K562 (cell line): ENCODE measurements around the gene FAM53B. TPM values are rescaled to one million over a fixed set of nuclear protein-coding genes. Genes with fewer than 3 reads are reported as not detected.

ENCODE experiments used
- ATAC-seq: fragments of 200-7000 bp; cut with Tn5 transposase; 3 replicates; pipeline ENCODE4 v1.9.1; 2020; ENCODE audit warnings: moderate library complexity
- BruUV-seq: library from RNA; stranded (reverse); fragments of 400-500 nt; replicated peaks from 2 replicates; lab custom pipeline; 2021; lab: Mats Ljungman, UMichigan
- CTCF ChIA-PET: fragments of 300-600 bp; formaldehyde crosslinking; extraction: SDS; loops from one replicate; lab custom pipeline; 2021; ENCODE audit warnings: low intra/inter-chr PET ratio; lab: Yijun Ruan, JAX
- POLR2A ChIA-PET: fragments of 300-600, 350-650 bp; sonication (Branson Sonifier 250); formaldehyde crosslinking; extraction: SDS; loops from one replicate; lab custom pipeline; 2021; ENCODE audit warnings: antibody characterized with exemption, inconsistent platforms; lab: Yijun Ruan, JAX
- DNase-seq, 4 experiments: peaks; one replicate each; pipeline versions ENCODE4 v3.0.0 to v3.0.0-alpha.2; 2011 to 2018; ENCODE audit warnings: low spot score in 3 of 4, mixed read lengths in 3 of 4; ENCODE audit errors: extremely low read depth in 1 of 4
- FAIRE-seq: peaks from 2 replicates; lab custom pipeline; 2011; peaks lifted over from hg19 to GRCh38; lab: Jason Lieb, UNC
- H2AFZ ChIP-seq: 2 replicates; pipeline ENCODE4 v1.6.0; 2011; ENCODE audit warnings: low read depth, low read length, control low read depth, inconsistent platforms
- H3K27ac ChIP-seq: fragments of 200-600 bp; 3 replicates; pipeline ENCODE4 v1.8.0; 2011; ENCODE audit warnings: low read depth, mild to moderate bottlenecking, control low read depth, inconsistent platforms, low read length, moderate library complexity, mixed read lengths; ENCODE audit errors: extremely low read depth
- H3K27me3 ChIP-seq, 2 experiments: fragments of 300-600 bp in 1 of 2; 2 replicates in 1 of 2; 3 replicates in 1 of 2; pipeline versions ENCODE4 v1.6.0 to v1.8.0; 2011; ENCODE audit warnings: inconsistent platforms in 2 of 2, low read length in 2 of 2, mild to moderate bottlenecking in 1 of 2, mixed read lengths in 1 of 2, moderate library complexity in 1 of 2; ENCODE audit not compliant: control insufficient read depth in 2 of 2, insufficient read depth in 2 of 2
- H3K36me3 ChIP-seq: fragments of 300-600 bp; 3 replicates; pipeline ENCODE4 v1.8.0; 2011; ENCODE audit warnings: mild to moderate bottlenecking, low read length, inconsistent platforms; ENCODE audit not compliant: control insufficient read depth, insufficient read depth
- H3K4me1 ChIP-seq, 2 experiments: fragments of 200-600 bp in 1 of 2; replicated peaks in 1 of 2; 2 replicates in 1 of 2; 3 replicates in 1 of 2; pipeline versions ENCODE4 v1.5.1 to v1.8.0; 2011; ENCODE audit warnings: inconsistent platforms in 2 of 2, low read length in 2 of 2, mild to moderate bottlenecking in 1 of 2, mixed read lengths in 1 of 2, moderate library complexity in 1 of 2; ENCODE audit not compliant: control insufficient read depth in 2 of 2, insufficient read depth in 2 of 2
- H3K4me2 ChIP-seq: 2 replicates; pipeline ENCODE4 v1.6.1; 2011; ENCODE audit warnings: low read length, control low read depth, inconsistent platforms, mixed read lengths; ENCODE audit not compliant: insufficient read depth
- H3K4me3 ChIP-seq: fragments of 200-600 bp; sonication (generic), shearing (Covaris generic); 2 replicates; pipeline ENCODE4 v1.5.1; 2016; ENCODE audit warnings: control low read depth, inconsistent platforms
- H3K79me2 ChIP-seq: fragments of 200-600 bp; 3 replicates; pipeline ENCODE4 v1.8.0; 2011; ENCODE audit warnings: low read length, inconsistent platforms; ENCODE audit not compliant: control insufficient read depth, insufficient read depth
- H3K9ac ChIP-seq, 2 experiments: 2 replicates each; pipeline versions ENCODE4 v1.6.0 to v1.6.1; 2011; ENCODE audit warnings: low read depth in 2 of 2, low read length in 2 of 2, control low read depth in 1 of 2, inconsistent platforms in 1 of 2, mild to moderate bottlenecking in 1 of 2, mixed read lengths in 1 of 2; ENCODE audit not compliant: insufficient read depth in 1 of 2
- H3K9me1 ChIP-seq: one replicate; pipeline ENCODE4 v1.6.0; 2011; ENCODE audit warnings: inconsistent platforms, mild to moderate bottlenecking, low read length, moderate library complexity; ENCODE audit not compliant: control insufficient read depth, insufficient read depth
- H3K9me3 ChIP-seq: replicated peaks from 2 replicates; pipeline ENCODE4 v1.5.1; 2011; ENCODE audit warnings: low read depth, low read length, inconsistent platforms; ENCODE audit not compliant: control insufficient read depth, insufficient read depth
- H4K20me1 ChIP-seq: replicated peaks from 2 replicates; pipeline ENCODE4 v1.6.1; 2011; ENCODE audit warnings: low read length, inconsistent platforms, mixed read lengths; ENCODE audit not compliant: control insufficient read depth, insufficient read depth
- BRF1 ChIP-seq: IDR thresholded peaks from 3 replicates; pipeline ENCODE4 v1.6.1; 2011; ENCODE audit warnings: borderline replicate concordance, mild to moderate bottlenecking; ENCODE audit not compliant: insufficient read length; ENCODE audit errors: extremely low read depth
- EGR1 ChIP-seq: fragments of 450-650 bp; conservative IDR thresholded peaks from 2 replicates; pipeline ENCODE4 v1.6.1; 2017; ENCODE audit warnings: mild to moderate bottlenecking
- KDM1A ChIP-seq, 2 experiments: fragments of 450-650 bp; IDR thresholded peaks; 2 replicates each; pipeline ENCODE4 v1.6.1; 2016; ENCODE audit warnings: mild to moderate bottlenecking in 2 of 2
- MNT ChIP-seq, 2 experiments: fragments of 450-650 bp; conservative IDR thresholded peaks; 2 replicates each; pipeline ENCODE4 v1.6.1; 2017; ENCODE audit warnings: mild to moderate bottlenecking in 2 of 2, moderate library complexity in 2 of 2
- SIX5 ChIP-seq, 2 experiments: IDR thresholded peaks; 2 replicates each; pipeline ENCODE4 v1.6.1; 2011; ENCODE audit warnings: low read length in 2 of 2, borderline replicate concordance in 1 of 2, low read depth in 1 of 2, mild to moderate bottlenecking in 1 of 2, moderate library complexity in 1 of 2; ENCODE audit not compliant: insufficient read depth in 1 of 2
- ZNF431 ChIP-seq: sonication (generic); formaldehyde crosslinking; IDR thresholded peaks from 2 replicates; pipeline ENCODE4 v1.8.0; 2022; ENCODE audit warnings: mild to moderate bottlenecking, missing genetic modification reagents
- WGBS: fragments of 100-300 bp; shearing (Covaris generic); methylation state at CpG from one replicate; pipeline ENCODE4 v1.1.6; 2016; ENCODE audit warnings: low coverage, mixed read lengths; ENCODE audit not compliant: insufficient coverage; ENCODE audit errors: missing lambda C conversion rate; 5-methylcytosine and 5-hydroxymethylcytosine counted together
- in situ Hi-C: fragments of 300-500 bp; cut with MboI; formaldehyde crosslinking; loops from 4 replicates; pipeline ENCODE4 v1.15.0; 2018; ENCODE audit warnings: inconsistent platforms, mixed read lengths
- intact Hi-C: fragments of 100-400 bp; cut with micrococcal nuclease; formaldehyde crosslinking; loops from 2 replicates; pipeline ENCODE4 v1.14.2; 2022
- polyA plus RNA-seq, 8 experiments: library from polyadenylated mRNA; depleted of rRNA in 4 of 8; stranded (reverse) in 5 of 8; unstranded in 3 of 8; fragments of >200 nt; fragmentation: Nextera tagmentation in 2 of 8; fragmentation: Illumina TruSeq in 1 of 8; extraction: Ambion mirVana in 2 of 8; extraction: Trizol in 1 of 8; gene quantifications; 2 replicates each; pipeline versions ENCODE4 v1.2.1 to v1.2.3, GENCODE V29; 2011 to 2014; ENCODE audit warnings: inconsistent platforms in 1 of 8, missing spikeins in 1 of 8
- total RNA-seq, 7 experiments: library from RNA; depleted of rRNA in 6 of 7; stranded (reverse); fragments of >200 nt in 6 of 7; fragmentation: Illumina TruSeq in 2 of 7; extraction: Trizol in 2 of 7; gene quantifications; 2 replicates each; pipeline versions ENCODE4 v1.2.1 to v1.2.3, GENCODE V29; 2011 to 2021; ENCODE audit warnings: low replicate concordance in 1 of 7

FAM53B gene
- total and polyA plus RNA-seq, 9 of the 15 experiments (the other 6 are each of a cell fraction or from before 2014, with no cell fraction given): 0.03 to 16.5 (median 5.0) TPM

GRCh38 chr10:124657806-124658205, 86.4 kb downstream of the FAM53B start:
- H3K9me3 ChIP-seq: no peaks in the 10 kb centered on the region
- ChIA-PET CTCF (no interaction called here), POLR2A (interaction anchor here (0.6 to 0.7 kb wide), 2 partner anchors 10 to 11 kb away, joined by 3 read pairs; no protein-coding TSS in a partner anchor)
- in situ Hi-C loops: no loop called here
- H3K36me3 ChIP-seq: peaks cover 5% of the 10 kb centered on the region; the same call in 1 of the 3 replicates
- no peak overlapping the region for H3K4me3 ChIP-seq
- H3K27me3 ChIP-seq: no peaks in the 10 kb centered on the region
- no peak for FAIRE-seq
- no peaks in the 10 kb centered on the region for H4K20me1 ChIP-seq
- H3K4me1 ChIP-seq: no peaks in the 10 kb centered on the region; a peak in 1 of 5 replicates
- no peak overlapping the region for H2AFZ ChIP-seq
- TF ChIP-seq SIX5 (IDR thresholded peaks at IDR 0.05; ENCODE audit: borderline replicate concordance in 1 of 2, insufficient read depth in 1 of 2, low read depth in 1 of 2, low read length in 2 of 2) (no peak), BRF1 (no peak), KDM1A (IDR thresholded peaks at IDR 0.05) (no peak), EGR1 (no peak), MNT (conservative IDR thresholded peaks at IDR 0.05) (no peak), ZNF431 (CRISPR knock-in tag) (no peak)
- no peak for ATAC-seq
- H3K27ac ChIP-seq: no peak overlapping the region
- H3K4me2 ChIP-seq: no peak overlapping the region
- WGBS: 81% methylated on average over 9 of the region's 9 CpGs
- no peak for DNase-seq
- no peaks in the 10 kb centered on the region; the same call in 2 of the 3 replicates for H3K79me2 ChIP-seq
- intact Hi-C loops: no loop called here
- no peak overlapping the region for H3K9ac ChIP-seq
- no peaks in the 10 kb centered on the region for H3K9me1 ChIP-seq
- no TSS peak for BruUV-seq
